ENCODE measurements around the gene TRMT61A. TPM values are rescaled to one million over a fixed set of nuclear protein-coding genes. Genes with fewer than 3 reads are reported as not detected.

Gene TRMT61A
- total and polyA plus RNA-seq, 2 donors (not counting 3 experiments of a cell fraction or from before 2014, with no cell fraction given) = 6.8 to 10.6 TPM

DNA sequence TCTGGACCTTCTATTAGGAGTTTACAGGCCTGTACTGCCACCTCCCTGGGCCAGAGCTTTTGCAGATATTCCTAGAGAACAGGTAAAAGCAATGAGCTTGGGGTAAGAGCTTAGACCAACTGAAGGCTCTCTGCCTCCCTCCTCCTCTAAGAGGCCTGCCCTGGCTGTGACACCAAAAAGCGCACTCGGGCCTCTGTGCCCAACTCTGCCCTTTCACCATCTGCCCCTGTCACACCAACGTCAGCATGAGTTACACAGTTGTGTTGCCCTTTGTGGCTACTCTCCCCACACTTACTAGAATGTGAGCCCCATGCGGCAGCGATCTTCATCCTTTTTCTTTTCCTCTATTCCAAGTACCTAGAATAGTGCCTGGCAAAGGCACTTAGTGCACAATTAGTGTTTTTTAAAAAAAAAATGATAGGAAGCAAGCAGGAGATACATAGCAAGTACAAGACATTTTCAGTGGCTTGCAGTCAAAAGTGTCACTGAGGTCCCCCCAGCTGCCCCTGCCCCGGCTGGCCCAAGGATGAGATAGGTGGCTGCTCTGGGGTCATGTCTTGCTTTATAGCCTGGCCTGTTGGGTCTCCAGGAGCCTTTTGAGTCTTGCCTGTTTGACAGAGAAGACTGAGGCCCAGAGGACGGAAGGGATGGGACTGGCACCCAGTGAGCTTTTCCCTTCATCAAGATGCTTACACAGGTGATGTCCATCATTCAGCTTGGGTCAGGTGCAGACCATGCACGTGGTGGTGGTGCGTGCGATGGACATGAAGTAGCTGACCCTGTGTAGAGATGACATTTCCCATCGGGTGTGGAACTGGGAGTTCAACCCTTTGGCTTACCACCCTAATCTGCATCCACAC, 18.9 kb upstream of the TRMT61A start:
- H3K9me3 ChIP-seq (replicated peaks; ENCODE audit: control insufficient read depth, insufficient read depth, low read length) = no peaks in the 10 kb centered on the region
- no peaks in the 10 kb centered on the region for H3K9me1 ChIP-seq (replicated peaks; ENCODE audit: control insufficient read depth, extremely low read depth, insufficient read depth, low read length)
- dilution Hi-C loops (cut with MboI; ENCODE audit: extremely low pct_ligation_motif_present, low sequenced_read_pairs) (no loop called here), intact Hi-C loops (cut with micrococcal nuclease) (no loop called here)
- no peak for FAIRE-seq
- H3K27me3 ChIP-seq (ENCODE audit: control insufficient read depth in 2 of 2, insufficient read depth in 2 of 2, low read length in 2 of 2) = no peaks in the 10 kb centered on the region
- H3K79me2 ChIP-seq (ENCODE audit: control insufficient read depth, insufficient read depth, low read length) = no peaks in the 10 kb centered on the region
- H3K27ac ChIP-seq (ENCODE audit: insufficient read depth, low read depth, low read length) = no peak overlapping the region
- no peak overlapping the region for H3K4me3 ChIP-seq (replicated peaks in 1 of 3; ENCODE audit: insufficient read depth in 1 of 3, low read depth in 1 of 3, low read length in 3 of 3)
- no peak for TF ChIP-seq EZH2 (IDR thresholded peaks at IDR 0.05; ENCODE audit: borderline replicate concordance, low read depth, low read length, severe bottlenecking)
- no peak for TF ChIP-seq MAX (IDR thresholded peaks at IDR 0.05; ENCODE audit: insufficient read depth, insufficient read length)
- TF ChIP-seq MYC (IDR thresholded peaks at IDR 0.05; ENCODE audit: low read depth, low read length) = no peak
- TF ChIP-seq POLR2AphosphoS5 (IDR thresholded peaks at IDR 0.05; ENCODE audit: insufficient read depth, low read depth, low read length) = no peak
- TF ChIP-seq JUN (IDR thresholded peaks at IDR 0.05; ENCODE audit: borderline replicate concordance, insufficient read depth, insufficient read length, low read depth) = no peak
- TF ChIP-seq FOS (IDR thresholded peaks at IDR 0.05; ENCODE audit: borderline replicate concordance, insufficient read depth, low read length) = no peak
- TF ChIP-seq, protein P1, sequence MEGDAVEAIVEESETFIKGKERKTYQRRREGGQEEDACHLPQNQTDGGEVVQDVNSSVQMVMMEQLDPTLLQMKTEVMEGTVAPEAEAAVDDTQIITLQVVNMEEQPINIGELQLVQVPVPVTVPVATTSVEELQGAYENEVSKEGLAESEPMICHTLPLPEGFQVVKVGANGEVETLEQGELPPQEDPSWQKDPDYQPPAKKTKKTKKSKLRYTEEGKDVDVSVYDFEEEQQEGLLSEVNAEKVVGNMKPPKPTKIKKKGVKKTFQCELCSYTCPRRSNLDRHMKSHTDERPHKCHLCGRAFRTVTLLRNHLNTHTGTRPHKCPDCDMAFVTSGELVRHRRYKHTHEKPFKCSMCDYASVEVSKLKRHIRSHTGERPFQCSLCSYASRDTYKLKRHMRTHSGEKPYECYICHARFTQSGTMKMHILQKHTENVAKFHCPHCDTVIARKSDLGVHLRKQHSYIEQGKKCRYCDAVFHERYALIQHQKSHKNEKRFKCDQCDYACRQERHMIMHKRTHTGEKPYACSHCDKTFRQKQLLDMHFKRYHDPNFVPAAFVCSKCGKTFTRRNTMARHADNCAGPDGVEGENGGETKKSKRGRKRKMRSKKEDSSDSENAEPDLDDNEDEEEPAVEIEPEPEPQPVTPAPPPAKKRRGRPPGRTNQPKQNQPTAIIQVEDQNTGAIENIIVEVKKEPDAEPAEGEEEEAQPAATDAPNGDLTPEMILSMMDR (IDR thresholded peaks at IDR 0.05; ENCODE audit: extremely low read depth in 1 of 2, insufficient read depth in 1 of 2, low read depth in 1 of 2, low read length in 2 of 2) = no peak
- TF ChIP-seq GATA2 (IDR thresholded peaks at IDR 0.05; ENCODE audit: insufficient read depth, insufficient read length, low read depth, low read length) = no peak
- TF ChIP-seq POLR2A (IDR thresholded peaks at IDR 0.05; ENCODE audit: low read depth, low read length) = no peak
- no peak for DNase-seq (ENCODE audit: low read depth, low spot score)
- POLR2A ChIA-PET = no interaction called here
- H3K4me2 ChIP-seq (ENCODE audit: insufficient read depth, low read length) = no peak overlapping the region
- H3K4me1 ChIP-seq (ENCODE audit: control insufficient read depth, extremely low read depth, insufficient read depth, low read length) = no peaks in the 10 kb centered on the region
- no peak overlapping the region for H2AFZ ChIP-seq (ENCODE audit: low read depth, low read length)
- H4K20me1 ChIP-seq (replicated peaks; ENCODE audit: control insufficient read depth, extremely low read depth, insufficient read depth, low read length) = no peaks in the 10 kb centered on the region
- peaks cover 6 to 21% of the 10 kb centered on the region in 2 experiments for H3K36me3 ChIP-seq (ENCODE audit: control insufficient read depth in 2 of 2, extremely low read depth in 1 of 2, insufficient read depth in 2 of 2, low read length in 2 of 2)
- BruUV-seq (replicated peaks) = no TSS peak
- H3K9ac ChIP-seq (replicated peaks; ENCODE audit: extremely low read depth, insufficient read depth, low read length) = no peak overlapping the region
- CTCF ChIA-PET = interaction anchor here (0.6 to 1.4 kb wide), 5 partner anchors 9 to 989 kb away, joined by 3 to 10 read pairs (median 5); no protein-coding TSS in a partner anchor
